GM10248 (cell line): ENCODE data around the gene CBLN4.

ENCODE experiments used
- CTCF ChIA-PET: fragments of 300-600 bp; sonication (Branson Sonifier 250); formaldehyde crosslinking; extraction: SDS; loops from one replicate; lab custom pipeline; 2021; ENCODE audit warnings: antibody characterized with exemption; lab: Yijun Ruan, JAX
- POLR2A ChIA-PET: fragments of 350-650 bp; sonication (Branson Sonifier 250); formaldehyde crosslinking; extraction: SDS; loops from one replicate; lab custom pipeline; 2020; ENCODE audit warnings: antibody characterized with exemption; lab: Yijun Ruan, JAX
- DNase-seq: peaks from one replicate; pipeline ENCODE4 v3.0.0; 2012; ENCODE audit errors: extremely low spot score
- TF ChIP-seq, protein P1 (sequence below): IDR thresholded peaks from 2 replicates; pipeline ENCODE4 v1.5.1; 2012; ENCODE audit warnings: mild to moderate bottlenecking, low read depth; ENCODE audit errors: extremely low read depth, missing control alignments, control extremely low read depth

CBLN4 gene

DNA sequence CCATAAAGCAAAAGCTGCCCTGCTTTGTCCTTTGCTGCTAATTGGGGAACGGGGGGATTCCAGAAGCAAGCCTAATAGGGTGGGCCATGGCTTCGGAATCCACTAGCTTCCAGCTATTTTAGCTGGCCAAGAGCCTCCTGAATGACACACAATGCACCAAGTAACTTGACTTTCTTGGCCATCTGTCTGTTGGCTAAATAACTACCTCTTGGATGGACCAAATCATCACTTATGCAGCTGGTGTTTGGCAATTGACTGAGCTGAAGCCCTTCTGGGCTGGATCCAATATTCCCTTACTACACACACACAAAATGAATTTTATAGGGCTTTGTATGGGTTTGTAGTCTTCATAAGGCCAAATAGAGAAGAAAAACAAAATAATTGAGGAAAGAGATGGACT is 8.8 kb upstream of the CBLN4 start:
- CTCF ChIA-PET = no interaction called here
- TF ChIP-seq, protein P1, sequence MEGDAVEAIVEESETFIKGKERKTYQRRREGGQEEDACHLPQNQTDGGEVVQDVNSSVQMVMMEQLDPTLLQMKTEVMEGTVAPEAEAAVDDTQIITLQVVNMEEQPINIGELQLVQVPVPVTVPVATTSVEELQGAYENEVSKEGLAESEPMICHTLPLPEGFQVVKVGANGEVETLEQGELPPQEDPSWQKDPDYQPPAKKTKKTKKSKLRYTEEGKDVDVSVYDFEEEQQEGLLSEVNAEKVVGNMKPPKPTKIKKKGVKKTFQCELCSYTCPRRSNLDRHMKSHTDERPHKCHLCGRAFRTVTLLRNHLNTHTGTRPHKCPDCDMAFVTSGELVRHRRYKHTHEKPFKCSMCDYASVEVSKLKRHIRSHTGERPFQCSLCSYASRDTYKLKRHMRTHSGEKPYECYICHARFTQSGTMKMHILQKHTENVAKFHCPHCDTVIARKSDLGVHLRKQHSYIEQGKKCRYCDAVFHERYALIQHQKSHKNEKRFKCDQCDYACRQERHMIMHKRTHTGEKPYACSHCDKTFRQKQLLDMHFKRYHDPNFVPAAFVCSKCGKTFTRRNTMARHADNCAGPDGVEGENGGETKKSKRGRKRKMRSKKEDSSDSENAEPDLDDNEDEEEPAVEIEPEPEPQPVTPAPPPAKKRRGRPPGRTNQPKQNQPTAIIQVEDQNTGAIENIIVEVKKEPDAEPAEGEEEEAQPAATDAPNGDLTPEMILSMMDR = no peak
- DNase-seq = no peak
- POLR2A ChIA-PET = no interaction called here

DNA sequence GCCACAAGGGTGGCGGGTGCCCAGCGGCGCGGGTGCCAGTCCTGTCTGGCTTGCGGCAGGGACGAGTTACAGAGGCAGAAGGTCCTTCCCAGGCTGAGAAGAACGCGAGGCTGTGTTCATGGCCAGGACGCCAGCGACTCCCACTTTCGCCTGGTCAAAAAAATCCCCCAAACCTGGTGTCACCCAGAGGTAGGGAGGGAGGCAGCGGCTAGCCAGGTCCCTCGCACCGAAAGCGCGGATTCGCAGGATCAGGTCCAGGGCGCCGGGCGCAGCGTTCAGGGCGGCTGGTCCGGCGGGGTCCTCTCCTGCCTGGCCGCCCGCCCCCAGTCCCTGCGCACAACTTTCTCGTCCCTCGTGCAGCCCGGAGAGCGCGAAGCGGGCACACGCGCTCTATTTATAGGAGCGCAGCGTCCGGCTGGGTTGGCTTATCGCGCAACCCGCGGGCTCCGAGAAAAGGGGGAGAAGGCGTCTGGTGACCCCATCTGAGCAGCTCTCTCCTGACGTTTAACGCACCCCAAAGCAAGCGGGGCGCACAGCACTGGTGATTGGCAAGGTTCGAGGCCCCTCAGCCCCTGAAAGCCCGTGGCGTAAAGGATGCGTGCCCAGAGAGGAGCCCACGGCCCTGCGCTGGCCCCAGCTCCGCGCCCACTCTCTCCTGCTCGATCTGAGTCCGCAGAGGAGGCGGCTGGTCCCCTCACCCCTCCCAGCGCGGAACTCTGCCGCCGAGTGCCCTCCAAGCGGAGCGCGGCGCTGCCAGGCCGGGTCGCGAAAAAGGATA is 519 bp downstream of the CBLN4 start:
- DNase-seq = no peak
- CTCF ChIA-PET = no interaction called here
- TF ChIP-seq, protein P1 = no peak
- POLR2A ChIA-PET = no interaction called here

DNA sequence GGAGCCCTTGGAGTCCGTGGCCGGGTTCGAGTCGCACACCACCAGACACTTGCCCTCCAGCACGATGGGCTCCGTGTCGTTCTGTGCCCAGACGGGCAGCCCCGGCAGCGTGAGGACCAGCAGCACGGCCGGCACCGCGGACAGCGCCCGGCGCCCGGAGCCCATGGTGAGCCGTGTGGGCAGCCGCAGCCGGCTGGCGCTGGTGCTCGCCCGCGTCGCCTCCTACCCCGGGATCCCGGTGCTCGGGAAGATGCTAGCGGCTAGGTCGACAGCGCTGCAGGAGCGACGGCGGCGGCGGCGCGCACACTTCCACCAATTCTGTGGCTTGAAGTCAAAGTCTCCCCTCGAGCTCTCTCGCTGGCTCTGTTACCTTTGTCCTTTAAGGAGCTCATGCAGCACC is 1.3 kb downstream of the CBLN4 start:
- POLR2A ChIA-PET = no interaction called here
- no peak for DNase-seq
- TF ChIP-seq, protein P1 = no peak
- CTCF ChIA-PET = no interaction called here

DNA sequence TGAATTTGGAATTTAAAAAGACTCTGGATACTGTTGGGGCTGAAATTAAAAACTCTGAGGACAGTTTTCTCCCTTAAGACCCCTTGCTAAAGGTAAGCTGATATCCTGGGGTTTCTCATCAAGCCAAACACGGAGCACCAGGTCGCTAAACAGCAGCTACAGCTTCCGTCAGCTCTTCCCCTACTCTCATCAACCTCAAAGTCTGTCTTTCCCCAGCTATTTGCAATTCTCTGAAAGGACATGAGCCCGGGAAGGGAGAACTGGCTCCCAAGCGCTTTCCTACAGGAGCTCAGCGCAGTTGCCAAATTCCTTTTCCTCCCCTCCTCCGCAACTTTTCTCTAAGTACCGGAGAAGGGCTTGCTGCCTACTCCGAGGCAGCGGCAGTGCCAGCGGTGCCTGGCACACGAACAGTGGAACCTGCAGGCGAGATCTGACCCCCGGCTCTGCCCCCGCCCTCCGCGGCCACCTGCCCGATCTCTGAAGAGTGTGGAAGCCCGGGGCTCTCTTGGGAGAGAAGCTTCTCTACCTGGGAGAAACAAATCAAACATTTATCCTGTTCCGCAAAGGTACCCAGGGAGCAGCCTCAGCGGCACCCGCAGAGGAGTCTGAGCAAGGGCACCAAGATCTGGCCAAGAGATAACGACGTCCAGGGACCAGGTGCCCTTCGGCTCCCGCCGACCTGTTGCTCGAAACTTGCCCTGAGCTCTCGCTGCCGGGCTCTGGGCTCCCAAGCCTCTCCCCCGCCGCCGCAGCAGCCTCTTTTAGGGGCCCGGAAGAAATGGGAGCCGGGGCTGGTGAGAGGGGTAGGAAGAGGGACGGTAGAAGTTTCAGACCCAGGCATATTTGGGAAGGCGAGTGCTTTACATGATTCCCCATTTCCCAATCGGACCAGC is 2.2 kb downstream of the CBLN4 start:
- POLR2A ChIA-PET = no interaction called here
- CTCF ChIA-PET = interaction anchor here (0.8 kb wide), 1 partner anchor 14 kb away, joined by 3 read pairs; no protein-coding TSS in a partner anchor
- TF ChIP-seq, protein P1 = no peak
- no peak for DNase-seq

DNA sequence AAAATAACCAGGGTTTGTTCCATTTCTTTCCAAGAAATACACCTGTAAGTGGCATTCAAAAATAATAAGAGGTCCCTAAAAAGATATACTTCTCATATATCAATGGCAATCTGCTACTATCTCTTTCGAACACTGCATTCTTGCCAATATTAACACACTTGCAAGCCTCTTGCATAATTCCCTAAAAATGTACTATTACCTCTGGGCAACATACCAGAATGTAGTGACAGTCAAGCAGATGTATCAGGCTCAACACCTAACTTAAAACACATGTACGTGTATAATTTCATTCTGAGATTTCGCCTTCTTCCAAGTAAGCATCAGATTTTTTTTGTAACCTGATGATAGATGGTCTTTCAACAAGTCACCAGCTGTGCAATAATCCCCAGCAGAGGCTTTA is 3.4 kb downstream of the CBLN4 start:
- ChIA-PET POLR2A (no interaction called here), CTCF (no interaction called here)
- no peak for DNase-seq
- TF ChIP-seq, protein P1 = no peak

DNA sequence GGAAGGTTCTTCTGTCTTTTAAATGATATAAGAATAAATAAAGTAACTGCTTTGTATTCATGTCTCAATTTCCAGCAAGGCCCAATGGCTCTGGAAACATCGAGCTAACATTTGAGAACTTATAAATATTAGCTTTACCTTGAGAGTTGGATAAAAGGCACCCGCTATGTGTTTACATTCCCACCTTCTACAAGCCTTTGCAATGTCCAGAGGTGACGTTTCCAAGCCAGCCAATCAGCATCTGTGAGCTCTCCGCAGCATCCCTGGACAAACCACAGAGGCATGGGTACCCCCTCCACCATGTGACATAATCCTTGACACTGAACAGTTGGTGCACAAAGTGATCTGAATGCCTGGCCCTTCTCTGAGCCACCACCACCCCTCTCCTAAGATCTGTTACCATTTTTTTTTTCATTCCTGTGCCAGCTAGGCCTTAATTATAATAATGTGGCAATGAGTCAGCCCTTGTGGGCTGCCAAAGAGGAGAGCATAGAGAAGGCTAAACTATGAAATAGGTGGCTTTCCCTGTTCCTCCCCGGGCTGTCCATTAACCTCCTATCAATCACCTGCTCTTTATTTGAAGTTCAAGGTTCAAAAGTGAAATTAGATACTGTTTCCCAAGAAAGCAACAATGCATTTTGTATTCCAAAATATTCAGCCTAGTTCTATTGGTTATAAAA is 4.1 kb downstream of the CBLN4 start:
- CTCF ChIA-PET = no interaction called here
- POLR2A ChIA-PET = no interaction called here
- DNase-seq = no peak
- TF ChIP-seq, protein P1 = no peak
